Stimulated activated CD4-positive, alpha-beta T cell treated with anti-CD3 and anti-CD28 coated beads, Interleukin-15, amount 100 ng/mL, for 48 hours (primary cell): Measurements from ENCODE around the gene MYO15B.

Experiments used
- DNase-seq, 2 donors: peaks; one replicate each; pipeline ENCODE4 v3.0.0-alpha.2; 2020; ENCODE audit warnings: low read depth in 2 of 2

MYO15B gene

GRCh38 chr17:75558666-75559530 is 28.7 kb upstream of the MYO15B start:
- DNase-seq = no peak

- DNase-seq = no peak
Measured at GRCh38 chr17:75559958-75560533, 27.6 kb upstream of the MYO15B start.

GRCh38 chr17:75561927-75562603 is 25.5 kb upstream of the MYO15B start:
- DNase-seq = no peak

GRCh38 chr17:75563063-75563758 is 24.4 kb upstream of the MYO15B start:
- DNase-seq = no peak

GRCh38 chr17:75564195-75564594 is 23.4 kb upstream of the MYO15B start:
- DNase-seq = no peak

- no peak for DNase-seq
Measured at GRCh38 chr17:75565066-75565465, 22.5 kb upstream of the MYO15B start.

GRCh38 chr17:75565618-75566017 is 22.0 kb upstream of the MYO15B start:
- no peak for DNase-seq

- DNase-seq = no peak
Measured at GRCh38 chr17:75566416-75566815, 21.2 kb upstream of the MYO15B start.

GRCh38 chr17:75566834-75567233 is 20.8 kb upstream of the MYO15B start:
- no peak for DNase-seq

GRCh38 chr17:75568412-75569255 is 19.0 kb upstream of the MYO15B start:
- DNase-seq = no peak

- DNase-seq = no peak
Measured at GRCh38 chr17:75570034-75570676, 17.4 kb upstream of the MYO15B start.

- DNase-seq = no peak
Measured at GRCh38 chr17:75570772-75571171, 16.8 kb upstream of the MYO15B start.

GRCh38 chr17:75571197-75571884 is 16.3 kb upstream of the MYO15B start:
- DNase-seq = no peak

- no peak for DNase-seq
Measured at GRCh38 chr17:75571885-75572215, 15.8 kb upstream of the MYO15B start.

GRCh38 chr17:75572713-75573539 is 14.7 kb upstream of the MYO15B start:
- no peak for DNase-seq

GRCh38 chr17:75573540-75573957 is 14.1 kb upstream of the MYO15B start:
- DNase-seq = no peak

- DNase-seq = no peak
Measured at GRCh38 chr17:75573994-75574393, 13.6 kb upstream of the MYO15B start.

- no peak for DNase-seq
Measured at GRCh38 chr17:75574404-75575036, 13.1 kb upstream of the MYO15B start.

- no peak for DNase-seq
Measured at GRCh38 chr17:75575197-75575596, 12.4 kb upstream of the MYO15B start.
